PFSK-1 (cell line): ENCODE data around the gene PTPRM.

ENCODE experiments used
- FOXP2 ChIP-seq: optimal IDR thresholded peaks from 2 replicates; pipeline ENCODE3; 2011; ENCODE audit warnings: borderline replicate concordance, control low read depth, inconsistent platforms; ENCODE audit not compliant: insufficient read depth; ENCODE audit errors: extremely low read length, extremely low read depth
- POLR2AphosphoS5 ChIP-seq: IDR thresholded peaks from 2 replicates; pipeline ENCODE4 v1.6.1; 2012; ENCODE audit warnings: low read depth, mild to moderate bottlenecking, control low read depth, low read length, moderate library complexity
- SIN3A ChIP-seq: IDR thresholded peaks from 2 replicates; pipeline ENCODE4 v1.6.1; 2012; ENCODE audit warnings: mild to moderate bottlenecking, low read length, moderate library complexity, borderline replicate concordance; ENCODE audit not compliant: insufficient read depth
- TAF1 ChIP-seq: IDR thresholded peaks from 2 replicates; pipeline ENCODE4 v1.6.1; 2012; ENCODE audit warnings: low read length, control low read depth, borderline replicate concordance; ENCODE audit not compliant: insufficient read depth
- TF ChIP-seq, protein P1 (sequence below), 2 experiments: IDR thresholded peaks; 2 replicates each; pipeline versions ENCODE4 v1.6.1 to v1.8.0; 2011 to 2012; ENCODE audit warnings: low read depth in 2 of 2, low read length in 2 of 2, control low read depth in 1 of 2, inconsistent platforms in 1 of 2, mild to moderate bottlenecking in 1 of 2, moderate library complexity in 1 of 2; ENCODE audit not compliant: insufficient read depth in 1 of 2

DNA sequence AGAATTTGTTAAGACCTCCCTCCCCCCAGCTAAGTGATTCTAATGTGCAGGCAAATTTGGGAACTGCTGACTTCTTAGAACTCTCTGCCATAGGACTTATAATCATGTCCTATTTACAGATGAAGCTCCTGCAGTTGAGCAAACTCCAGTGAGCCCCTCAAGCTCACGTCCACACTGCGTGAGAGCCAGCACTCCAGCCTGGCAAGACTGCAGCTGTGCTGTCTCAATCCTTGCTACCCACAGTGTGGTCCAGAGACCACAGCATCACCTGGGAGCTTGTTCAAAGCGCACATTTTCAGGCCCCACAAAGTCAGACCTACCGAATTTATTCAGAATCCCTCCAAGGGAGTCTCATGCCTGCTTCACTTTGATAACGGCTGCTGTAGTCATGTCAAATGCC lies 799.0 kb downstream of the PTPRM start:
- TF ChIP-seq POLR2AphosphoS5 (no peak), SIN3A (no peak), TAF1 (no peak), FOXP2 (no peak)
- TF ChIP-seq, protein P1, sequence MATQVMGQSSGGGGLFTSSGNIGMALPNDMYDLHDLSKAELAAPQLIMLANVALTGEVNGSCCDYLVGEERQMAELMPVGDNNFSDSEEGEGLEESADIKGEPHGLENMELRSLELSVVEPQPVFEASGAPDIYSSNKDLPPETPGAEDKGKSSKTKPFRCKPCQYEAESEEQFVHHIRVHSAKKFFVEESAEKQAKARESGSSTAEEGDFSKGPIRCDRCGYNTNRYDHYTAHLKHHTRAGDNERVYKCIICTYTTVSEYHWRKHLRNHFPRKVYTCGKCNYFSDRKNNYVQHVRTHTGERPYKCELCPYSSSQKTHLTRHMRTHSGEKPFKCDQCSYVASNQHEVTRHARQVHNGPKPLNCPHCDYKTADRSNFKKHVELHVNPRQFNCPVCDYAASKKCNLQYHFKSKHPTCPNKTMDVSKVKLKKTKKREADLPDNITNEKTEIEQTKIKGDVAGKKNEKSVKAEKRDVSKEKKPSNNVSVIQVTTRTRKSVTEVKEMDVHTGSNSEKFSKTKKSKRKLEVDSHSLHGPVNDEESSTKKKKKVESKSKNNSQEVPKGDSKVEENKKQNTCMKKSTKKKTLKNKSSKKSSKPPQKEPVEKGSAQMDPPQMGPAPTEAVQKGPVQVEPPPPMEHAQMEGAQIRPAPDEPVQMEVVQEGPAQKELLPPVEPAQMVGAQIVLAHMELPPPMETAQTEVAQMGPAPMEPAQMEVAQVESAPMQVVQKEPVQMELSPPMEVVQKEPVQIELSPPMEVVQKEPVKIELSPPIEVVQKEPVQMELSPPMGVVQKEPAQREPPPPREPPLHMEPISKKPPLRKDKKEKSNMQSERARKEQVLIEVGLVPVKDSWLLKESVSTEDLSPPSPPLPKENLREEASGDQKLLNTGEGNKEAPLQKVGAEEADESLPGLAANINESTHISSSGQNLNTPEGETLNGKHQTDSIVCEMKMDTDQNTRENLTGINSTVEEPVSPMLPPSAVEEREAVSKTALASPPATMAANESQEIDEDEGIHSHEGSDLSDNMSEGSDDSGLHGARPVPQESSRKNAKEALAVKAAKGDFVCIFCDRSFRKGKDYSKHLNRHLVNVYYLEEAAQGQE (IDR thresholded peaks at IDR 0.05; ENCODE audit: insufficient read depth in 1 of 2, low read depth in 2 of 2, low read length in 2 of 2): no peak
